ENCODE measurements around the gene LIN28A. TPM values are rescaled to one million over a fixed set of nuclear protein-coding genes. Genes with fewer than 3 reads are reported as not detected.

LIN28A gene
- total and polyA plus RNA-seq, 2 donors (not counting 1 experiment from before 2014, with no cell fraction given): not detected

GRCh38 chr1:26387447-26387846, 23.2 kb upstream of the LIN28A start:
- H3K4me1 Mint-ChIP-seq: peaks cover 2% of the 10 kb centered on the region

GRCh38 chr1:26388791-26389445, 21.7 kb upstream of the LIN28A start:
- no peak overlapping the region for H3K9ac ChIP-seq (ENCODE audit: low read length)
- intact Hi-C loops (cut with micrococcal nuclease): no loop called here
- no peak overlapping the region for H3K4me3 ChIP-seq (ENCODE audit: control extremely low read depth in 1 of 5, extremely low read depth in 1 of 5, insufficient read depth in 1 of 5, low read depth in 2 of 5, low read length in 4 of 5)
- Mint-ChIP-seq H3K4me1 (peaks cover 2% of the 10 kb centered on the region), H3K27ac (no peak overlapping the region), H3K9me3 (ENCODE audit: insufficient read depth) (no peaks in the 10 kb centered on the region), H3K4me3 (no peak overlapping the region), H3K27me3 (peaks cover 24% of the 10 kb centered on the region)
- H3K79me2 ChIP-seq (ENCODE audit: control insufficient read depth, insufficient read depth, low read length): no peaks in the 10 kb centered on the region
- no peak overlapping the region for H3K4me2 ChIP-seq (replicated peaks; ENCODE audit: low read depth, low read length, poor library complexity, severe bottlenecking)
- no peaks in the 10 kb centered on the region for H3K4me1 ChIP-seq (ENCODE audit: control insufficient read depth in 2 of 2, insufficient read depth in 2 of 2, low read length in 2 of 2)
- DNase-seq (no peak), ATAC-seq (ENCODE audit: low read depth) (no peak)
- H3K36me3 ChIP-seq (replicated peaks in 1 of 2; ENCODE audit: control extremely low read depth in 1 of 2, control insufficient read depth in 1 of 2, extremely low read depth in 1 of 2, insufficient read depth in 2 of 2, low read length in 1 of 2): no peaks in the 10 kb centered on the region
- no peak overlapping the region for H3K27ac ChIP-seq (ENCODE audit: low read length in 2 of 2)
- H4K20me1 ChIP-seq (ENCODE audit: control insufficient read depth, insufficient read depth, low read length, poor library complexity, severe bottlenecking): no peaks in the 10 kb centered on the region
- no peak overlapping the region for H2AFZ ChIP-seq (ENCODE audit: insufficient read depth, low read depth, low read length, poor library complexity, severe bottlenecking)
- WGBS (ENCODE audit: insufficient coverage): 87% methylated on average over 7 of the region's 7 CpGs
- TF ChIP-seq EZH2 (IDR thresholded peaks at IDR 0.05; ENCODE audit: borderline replicate concordance, insufficient read depth, low read depth, low read length, poor library complexity, severe bottlenecking): no peak
- TF ChIP-seq, protein P1, sequence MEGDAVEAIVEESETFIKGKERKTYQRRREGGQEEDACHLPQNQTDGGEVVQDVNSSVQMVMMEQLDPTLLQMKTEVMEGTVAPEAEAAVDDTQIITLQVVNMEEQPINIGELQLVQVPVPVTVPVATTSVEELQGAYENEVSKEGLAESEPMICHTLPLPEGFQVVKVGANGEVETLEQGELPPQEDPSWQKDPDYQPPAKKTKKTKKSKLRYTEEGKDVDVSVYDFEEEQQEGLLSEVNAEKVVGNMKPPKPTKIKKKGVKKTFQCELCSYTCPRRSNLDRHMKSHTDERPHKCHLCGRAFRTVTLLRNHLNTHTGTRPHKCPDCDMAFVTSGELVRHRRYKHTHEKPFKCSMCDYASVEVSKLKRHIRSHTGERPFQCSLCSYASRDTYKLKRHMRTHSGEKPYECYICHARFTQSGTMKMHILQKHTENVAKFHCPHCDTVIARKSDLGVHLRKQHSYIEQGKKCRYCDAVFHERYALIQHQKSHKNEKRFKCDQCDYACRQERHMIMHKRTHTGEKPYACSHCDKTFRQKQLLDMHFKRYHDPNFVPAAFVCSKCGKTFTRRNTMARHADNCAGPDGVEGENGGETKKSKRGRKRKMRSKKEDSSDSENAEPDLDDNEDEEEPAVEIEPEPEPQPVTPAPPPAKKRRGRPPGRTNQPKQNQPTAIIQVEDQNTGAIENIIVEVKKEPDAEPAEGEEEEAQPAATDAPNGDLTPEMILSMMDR (IDR thresholded peaks at IDR 0.05): no peak
- peaks cover 0 to 3% (median 1%) of the 10 kb centered on the region in 4 experiments for H3K27me3 ChIP-seq (replicated peaks in 1 of 4; ENCODE audit: control extremely low read depth in 1 of 4, control insufficient read depth in 3 of 4, insufficient read depth in 4 of 4, low read length in 3 of 4)
- ChIA-PET POLR2A (no interaction called here), CTCF (no interaction called here)
- H3K9me3 ChIP-seq (ENCODE audit: control extremely low read depth in 1 of 3, control insufficient read depth in 2 of 3, insufficient read depth in 1 of 3, low read length in 2 of 3): no peaks in the 10 kb centered on the region

More at GRCh38 chr1:26387447-26387846, 23.2 kb upstream of the LIN28A start:
- peaks cover 19% of the 10 kb centered on the region for H3K27me3 Mint-ChIP-seq
- H3K9me3 Mint-ChIP-seq (ENCODE audit: insufficient read depth): no peaks in the 10 kb centered on the region
- H3K4me3 ChIP-seq (ENCODE audit: control extremely low read depth in 1 of 5, extremely low read depth in 1 of 5, insufficient read depth in 1 of 5, low read depth in 2 of 5, low read length in 4 of 5): no peak overlapping the region
- WGBS (ENCODE audit: insufficient coverage): 100% methylated on average over 2 of the region's 7 CpGs
- H3K9me3 ChIP-seq (ENCODE audit: control extremely low read depth in 1 of 3, control insufficient read depth in 2 of 3, insufficient read depth in 1 of 3, low read length in 2 of 3): no peaks in the 10 kb centered on the region
- POLR2A ChIA-PET: no interaction called here
- intact Hi-C loops (cut with micrococcal nuclease): no loop called here
- H3K4me3 Mint-ChIP-seq: no peak overlapping the region
- no peaks in the 10 kb centered on the region for H4K20me1 ChIP-seq (ENCODE audit: control insufficient read depth, insufficient read depth, low read length, poor library complexity, severe bottlenecking)
- H3K79me2 ChIP-seq (ENCODE audit: control insufficient read depth, insufficient read depth, low read length): no peaks in the 10 kb centered on the region
- no peak overlapping the region for H3K9ac ChIP-seq (ENCODE audit: low read length)
- CTCF ChIA-PET: no interaction called here
- H2AFZ ChIP-seq (ENCODE audit: insufficient read depth, low read depth, low read length, poor library complexity, severe bottlenecking): no peak overlapping the region
- TF ChIP-seq EZH2 (IDR thresholded peaks at IDR 0.05; ENCODE audit: borderline replicate concordance, insufficient read depth, low read depth, low read length, poor library complexity, severe bottlenecking): no peak
- TF ChIP-seq, protein P1 (IDR thresholded peaks at IDR 0.05): no peak
- H3K4me2 ChIP-seq (replicated peaks; ENCODE audit: low read depth, low read length, poor library complexity, severe bottlenecking): no peak overlapping the region
- DNase-seq: no peak
- no peak for ATAC-seq (ENCODE audit: low read depth)
- H3K4me1 ChIP-seq (ENCODE audit: control insufficient read depth in 2 of 2, insufficient read depth in 2 of 2, low read length in 2 of 2): no peaks in the 10 kb centered on the region
- H3K27me3 ChIP-seq (replicated peaks in 1 of 4; ENCODE audit: control extremely low read depth in 1 of 4, control insufficient read depth in 3 of 4, insufficient read depth in 4 of 4, low read length in 3 of 4): peaks cover 0 to 3% (median under 1%) of the 10 kb centered on the region in 4 experiments
- H3K36me3 ChIP-seq (replicated peaks in 1 of 2; ENCODE audit: control extremely low read depth in 1 of 2, control insufficient read depth in 1 of 2, extremely low read depth in 1 of 2, insufficient read depth in 2 of 2, low read length in 1 of 2): no peaks in the 10 kb centered on the region
- no peak overlapping the region for H3K27ac ChIP-seq (ENCODE audit: low read length in 2 of 2)
- no peak overlapping the region for H3K27ac Mint-ChIP-seq

Measured in B cell (primary cell).